Astrocyte (in vitro differentiated cells and primary cell): ENCODE results near the gene ARMC9. TPM values are rescaled to one million over a fixed set of nuclear protein-coding genes. Genes with fewer than 3 reads are reported as not detected.

Experiments
- DNase-seq: peaks from one replicate; pipeline ENCODE4 v3.0.0-alpha.2; 2010; ENCODE audit warnings: low read depth
- FAIRE-seq: peaks from 2 replicates; lab custom pipeline; 2011; peaks lifted over from hg19 to GRCh38; lab: Jason Lieb, UNC
- H2AFZ ChIP-seq: 2 replicates; pipeline ENCODE4 v1.6.0; 2012; ENCODE audit warnings: low read depth, low read length, inconsistent platforms
- H3K27ac ChIP-seq: 2 replicates; pipeline ENCODE4 v1.5.1; 2011; ENCODE audit warnings: low read depth, low read length, inconsistent platforms
- H3K27me3 ChIP-seq: 2 replicates; pipeline ENCODE4 v1.6.0; 2011; ENCODE audit warnings: low read length, inconsistent platforms; ENCODE audit not compliant: insufficient read depth
- H3K36me3 ChIP-seq: 2 replicates; pipeline ENCODE4 v1.5.1; 2011; ENCODE audit warnings: low read length, inconsistent platforms; ENCODE audit not compliant: insufficient read depth
- H3K4me1 ChIP-seq: 2 replicates; pipeline ENCODE4 v1.5.1; 2011; ENCODE audit warnings: low read length, inconsistent platforms; ENCODE audit not compliant: insufficient read depth
- H3K4me2 ChIP-seq: 2 replicates; pipeline ENCODE4 v1.6.0; 2012; ENCODE audit warnings: low read length, inconsistent platforms
- H3K4me3 ChIP-seq: 2 replicates; pipeline ENCODE4 v1.5.1; 2011; ENCODE audit warnings: low read depth, mild to moderate bottlenecking, low read length, inconsistent platforms; ENCODE audit not compliant: insufficient read depth
- H3K79me2 ChIP-seq: 2 replicates; pipeline ENCODE4 v1.6.0; 2012; ENCODE audit warnings: mild to moderate bottlenecking, low read length, inconsistent platforms; ENCODE audit not compliant: insufficient read depth
- H3K9ac ChIP-seq: 2 replicates; pipeline ENCODE4 v1.6.0; 2012; ENCODE audit warnings: mild to moderate bottlenecking, low read length, inconsistent platforms
- H3K9me3 ChIP-seq: 2 replicates; pipeline ENCODE4 v1.5.1; 2012; ENCODE audit warnings: low read depth, mild to moderate bottlenecking, low read length, inconsistent platforms; ENCODE audit not compliant: insufficient read depth
- H4K20me1 ChIP-seq: 2 replicates; pipeline ENCODE4 v1.6.0; 2012; ENCODE audit warnings: low read length, inconsistent platforms; ENCODE audit not compliant: insufficient read depth
- H3K27ac Mint-ChIP-seq: one replicate; pipeline ENCODE4 v1.8.0; 2021; ENCODE audit warnings: mild to moderate bottlenecking, mixed read lengths; ENCODE audit not compliant: unreplicated experiment
- H3K27me3 Mint-ChIP-seq: one replicate; pipeline ENCODE4 v1.8.0; 2021; ENCODE audit warnings: low read depth, mixed read lengths; ENCODE audit not compliant: unreplicated experiment
- H3K36me3 Mint-ChIP-seq: one replicate; pipeline ENCODE4 v1.8.0; 2021; ENCODE audit warnings: low read depth, mixed read lengths; ENCODE audit not compliant: unreplicated experiment
- H3K4me1 Mint-ChIP-seq: one replicate; pipeline ENCODE4 v1.8.0; 2021; ENCODE audit warnings: low read depth, mixed read lengths; ENCODE audit not compliant: unreplicated experiment
- H3K4me3 Mint-ChIP-seq: one replicate; pipeline ENCODE4 v1.8.0; 2021; ENCODE audit warnings: mild to moderate bottlenecking, moderate library complexity, mixed read lengths; ENCODE audit not compliant: unreplicated experiment
- H3K9me3 Mint-ChIP-seq: one replicate; pipeline ENCODE4 v1.8.0; 2021; ENCODE audit warnings: mild to moderate bottlenecking, mixed read lengths; ENCODE audit not compliant: unreplicated experiment
- EZH2 ChIP-seq: IDR thresholded peaks from 2 replicates; pipeline ENCODE4 v1.6.1; 2012; ENCODE audit warnings: mild to moderate bottlenecking, low read length, inconsistent platforms; ENCODE audit not compliant: insufficient read depth
- total RNA-seq: library from RNA; stranded (reverse); gene quantifications from 2 replicates; pipeline ENCODE4 v1.2.1, GENCODE V29; 2021
- TF ChIP-seq, protein P1 (sequence below): IDR thresholded peaks from 2 replicates; pipeline ENCODE4 v1.5.1; 2011; ENCODE audit warnings: low read depth, mild to moderate bottlenecking, inconsistent platforms, low read length, moderate library complexity; ENCODE audit not compliant: insufficient read depth

ARMC9 gene
- total RNA-seq, 1 donor from 2014 or later, result 52.4 TPM

GRCh38 chr2:231181860-231182512 lies 16.4 kb upstream of the ARMC9 start:
- no peak for TF ChIP-seq EZH2
- TF ChIP-seq, protein P1, sequence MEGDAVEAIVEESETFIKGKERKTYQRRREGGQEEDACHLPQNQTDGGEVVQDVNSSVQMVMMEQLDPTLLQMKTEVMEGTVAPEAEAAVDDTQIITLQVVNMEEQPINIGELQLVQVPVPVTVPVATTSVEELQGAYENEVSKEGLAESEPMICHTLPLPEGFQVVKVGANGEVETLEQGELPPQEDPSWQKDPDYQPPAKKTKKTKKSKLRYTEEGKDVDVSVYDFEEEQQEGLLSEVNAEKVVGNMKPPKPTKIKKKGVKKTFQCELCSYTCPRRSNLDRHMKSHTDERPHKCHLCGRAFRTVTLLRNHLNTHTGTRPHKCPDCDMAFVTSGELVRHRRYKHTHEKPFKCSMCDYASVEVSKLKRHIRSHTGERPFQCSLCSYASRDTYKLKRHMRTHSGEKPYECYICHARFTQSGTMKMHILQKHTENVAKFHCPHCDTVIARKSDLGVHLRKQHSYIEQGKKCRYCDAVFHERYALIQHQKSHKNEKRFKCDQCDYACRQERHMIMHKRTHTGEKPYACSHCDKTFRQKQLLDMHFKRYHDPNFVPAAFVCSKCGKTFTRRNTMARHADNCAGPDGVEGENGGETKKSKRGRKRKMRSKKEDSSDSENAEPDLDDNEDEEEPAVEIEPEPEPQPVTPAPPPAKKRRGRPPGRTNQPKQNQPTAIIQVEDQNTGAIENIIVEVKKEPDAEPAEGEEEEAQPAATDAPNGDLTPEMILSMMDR, result no peak
- Histone ChIP-seq H3K4me1 (peaks cover 14% of the 10 kb centered on the region), H3K79me2 (no peaks in the 10 kb centered on the region), H3K27ac (no peak overlapping the region), H3K9me3 (no peaks in the 10 kb centered on the region), H3K9ac (no peak overlapping the region), H3K4me2 (no peak overlapping the region), H2AFZ (no peak overlapping the region), H4K20me1 (no peaks in the 10 kb centered on the region), H3K27me3 (no peaks in the 10 kb centered on the region), H3K36me3 (no peaks in the 10 kb centered on the region), H3K4me3 (no peak overlapping the region)
- H3K9me3 Mint-ChIP-seq, result peaks cover 4% of the 10 kb centered on the region
- peaks cover 9% of the 10 kb centered on the region for H3K4me1 Mint-ChIP-seq
- DNase-seq, result peak; percentile 32
- no peak overlapping the region for H3K27ac Mint-ChIP-seq
- peaks cover 2% of the 10 kb centered on the region for H3K27me3 Mint-ChIP-seq
- H3K4me3 Mint-ChIP-seq, result no peak overlapping the region
- FAIRE-seq, result no peak
- H3K36me3 Mint-ChIP-seq, result peaks cover 6% of the 10 kb centered on the region

- H3K36me3 ChIP-seq, result no peaks in the 10 kb centered on the region
- H3K27me3 ChIP-seq, result no peaks in the 10 kb centered on the region
- Mint-ChIP-seq H3K9me3 (peaks cover 4% of the 10 kb centered on the region), H3K4me3 (no peak overlapping the region), H3K27ac (no peak overlapping the region), H3K36me3 (peaks cover under 1% of the 10 kb centered on the region), H3K4me1 (peaks cover 9% of the 10 kb centered on the region), H3K27me3 (peaks cover 2% of the 10 kb centered on the region)
- no peak overlapping the region for H3K4me2 ChIP-seq
- no peak overlapping the region for H3K9ac ChIP-seq
- H3K4me3 ChIP-seq, result no peak overlapping the region
- no peak for FAIRE-seq
- TF ChIP-seq EZH2, result no peak
- TF ChIP-seq, protein P1, result no peak
- no peak overlapping the region for H3K27ac ChIP-seq
- no peak for DNase-seq
- no peaks in the 10 kb centered on the region for H4K20me1 ChIP-seq
- H3K9me3 ChIP-seq, result no peaks in the 10 kb centered on the region
- H2AFZ ChIP-seq, result no peak overlapping the region
- no peaks in the 10 kb centered on the region for H3K79me2 ChIP-seq
- peaks cover 14% of the 10 kb centered on the region for H3K4me1 ChIP-seq
Observed at GRCh38 chr2:231182513-231182899, 15.9 kb upstream of the ARMC9 start.

- no peaks in the 10 kb centered on the region for H3K36me3 Mint-ChIP-seq
- Histone ChIP-seq H4K20me1 (no peaks in the 10 kb centered on the region), H2AFZ (no peak overlapping the region), H3K4me3 (no peak overlapping the region), H3K36me3 (no peaks in the 10 kb centered on the region), H3K27ac (no peak overlapping the region), H3K4me2 (no peak overlapping the region), H3K79me2 (no peaks in the 10 kb centered on the region), H3K27me3 (no peaks in the 10 kb centered on the region), H3K9ac (no peak overlapping the region), H3K4me1 (peaks cover 14% of the 10 kb centered on the region), H3K9me3 (no peaks in the 10 kb centered on the region)
- no peak overlapping the region for H3K4me3 Mint-ChIP-seq
- no peak overlapping the region for H3K27ac Mint-ChIP-seq
- H3K4me1 Mint-ChIP-seq, result peaks cover 9% of the 10 kb centered on the region
- FAIRE-seq, result no peak
- TF ChIP-seq, protein P1, result no peak
- no peak for TF ChIP-seq EZH2
- peaks cover 8% of the 10 kb centered on the region for H3K27me3 Mint-ChIP-seq
- no peak for DNase-seq
- peaks cover 4% of the 10 kb centered on the region for H3K9me3 Mint-ChIP-seq
Observed at GRCh38 chr2:231183851-231184250, 14.6 kb upstream of the ARMC9 start.
